GM12878 (cell line): ENCODE data around the gene DUS2. TPM values are rescaled to one million over a fixed set of nuclear protein-coding genes. Genes with fewer than 3 reads are reported as not detected.

Experiments
- ATAC-seq: fragments of 200-7000 bp; cut with Tn5 transposase; 3 replicates; pipeline ENCODE4 v1.9.1; 2020; ENCODE audit warnings: mild to moderate bottlenecking, moderate library complexity
- BruUV-seq: library from RNA; stranded (reverse); fragments of 400-500 nt; replicated peaks from 2 replicates; lab custom pipeline; 2021; lab: Mats Ljungman, UMichigan
- CTCF ChIA-PET: fragments of 300-600 bp; sonication (Branson Sonifier 250); formaldehyde crosslinking; extraction: SDS; loops from one replicate; lab custom pipeline; 2021; ENCODE audit warnings: inconsistent platforms; lab: Yijun Ruan, JAX
- POLR2A ChIA-PET: fragments of 350-600 bp; formaldehyde crosslinking; extraction: SDS; loops from one replicate; lab custom pipeline; 2021; ENCODE audit warnings: inconsistent platforms; lab: Charles Lee
- RAD21 ChIA-PET: fragments of 300-600 bp; sonication (Branson Sonifier 250); formaldehyde crosslinking; loops from one replicate; lab custom pipeline; 2023; ENCODE audit warnings: antibody characterized with exemption; ENCODE audit not compliant: unreplicated experiment; lab: Charles Lee
- SMC1A ChIA-PET: fragments of 300-600 bp; sonication (Branson Sonifier 250); formaldehyde crosslinking; loops from one replicate; lab custom pipeline; 2023; ENCODE audit not compliant: unreplicated experiment, uncharacterized antibody; lab: Charles Lee
- DNase-seq: peaks from one replicate; pipeline ENCODE4 v3.0.0-alpha.2; 2011; ENCODE audit warnings: low read depth, low spot score
- FAIRE-seq: peaks from 3 replicates; lab custom pipeline; 2011; peaks lifted over from hg19 to GRCh38; lab: Jason Lieb, UNC
- H2AFZ ChIP-seq: 2 replicates; pipeline ENCODE4 v1.6.0; 2011; ENCODE audit warnings: low read depth, low read length, control low read depth; ENCODE audit not compliant: control insufficient read depth
- H3K27ac ChIP-seq: 2 replicates; pipeline ENCODE4 v1.5.1; 2011; ENCODE audit warnings: control low read depth; ENCODE audit not compliant: control insufficient read depth, insufficient read depth
- H3K27me3 ChIP-seq, 2 experiments: replicated peaks in 1 of 2; 2 replicates each; pipeline versions ENCODE4 v1.6.0 to v1.6.1; 2011; ENCODE audit warnings: low read length in 1 of 2; ENCODE audit not compliant: control insufficient read depth in 2 of 2, insufficient read depth in 2 of 2
- H3K36me3 ChIP-seq, 2 experiments: 2 replicates each; pipeline ENCODE4 v1.5.1; 2011; ENCODE audit warnings: low read length in 1 of 2; ENCODE audit not compliant: control insufficient read depth in 2 of 2, insufficient read depth in 2 of 2
- H3K4me1 ChIP-seq: 2 replicates; pipeline ENCODE4 v1.6.1; 2011; ENCODE audit warnings: mild to moderate bottlenecking, low read length, moderate library complexity, mixed read lengths; ENCODE audit not compliant: control insufficient read depth, insufficient read depth
- H3K4me2 ChIP-seq: 2 replicates; pipeline ENCODE4 v1.6.0; 2011; ENCODE audit warnings: control low read depth; ENCODE audit not compliant: control insufficient read depth, insufficient read depth
- H3K4me3 ChIP-seq: fragments of 200-600 bp; sonication (generic); 2 replicates; pipeline ENCODE4 v1.5.1; 2016
- H3K79me2 ChIP-seq: 2 replicates; pipeline ENCODE4 v1.6.0; 2011; ENCODE audit warnings: low read length; ENCODE audit not compliant: control insufficient read depth, insufficient read depth
- H3K9ac ChIP-seq: 2 replicates; pipeline ENCODE4 v1.8.0; 2011; ENCODE audit warnings: low read length, control low read depth, mixed read lengths; ENCODE audit not compliant: control insufficient read depth, insufficient read depth
- H3K9me3 ChIP-seq: replicated peaks from 3 replicates; pipeline ENCODE4 v1.5.1; 2011; ENCODE audit warnings: mild to moderate bottlenecking, low read length; ENCODE audit not compliant: control insufficient read depth, insufficient read depth
- H4K20me1 ChIP-seq: 2 replicates; pipeline ENCODE4 v1.6.0; 2011; ENCODE audit not compliant: control insufficient read depth, insufficient read depth
- ATF3 ChIP-seq: IDR thresholded peaks from 2 replicates; pipeline ENCODE4 v1.6.1; 2011; ENCODE audit warnings: low read depth, mild to moderate bottlenecking, low read length, moderate library complexity, borderline replicate concordance; ENCODE audit errors: extremely low read depth
- BACH1 ChIP-seq: fragments of 450-650 bp; IDR thresholded peaks from 2 replicates; pipeline ENCODE4 v1.6.1; 2017; ENCODE audit warnings: mild to moderate bottlenecking, borderline replicate concordance
- BMI1 ChIP-seq: fragments of 450-650 bp; IDR thresholded peaks from 2 replicates; pipeline ENCODE4 v1.6.1; 2016; ENCODE audit warnings: mild to moderate bottlenecking, moderate library complexity, borderline replicate concordance
- EED ChIP-seq: sonication (generic); IDR thresholded peaks from 2 replicates; pipeline ENCODE4 v1.6.1; 2016; ENCODE audit warnings: antibody characterized with exemption, low read depth
- FOXK2 ChIP-seq: fragments of 450-650 bp; IDR thresholded peaks from 2 replicates; pipeline ENCODE4 v1.6.1; 2017; ENCODE audit warnings: mild to moderate bottlenecking, moderate library complexity
- GATAD2B ChIP-seq: fragments of 450-650 bp; conservative IDR thresholded peaks from 2 replicates; pipeline ENCODE4 v1.6.1; 2017; ENCODE audit warnings: low read depth, mild to moderate bottlenecking, moderate library complexity
- HCFC1 ChIP-seq: fragments of 150-350 bp; IDR thresholded peaks from 2 replicates; pipeline ENCODE4 v1.6.1; 2014; ENCODE audit warnings: low read length
- JUNB ChIP-seq: IDR thresholded peaks from 2 replicates; pipeline ENCODE4 v1.6.1; 2016; ENCODE audit warnings: antibody characterized with exemption, mild to moderate bottlenecking
- NKRF ChIP-seq: fragments of 450-650 bp; conservative IDR thresholded peaks from 2 replicates; pipeline ENCODE4 v1.6.1; 2017; ENCODE audit warnings: mild to moderate bottlenecking, moderate library complexity
- PAX5 ChIP-seq: IDR thresholded peaks from 2 replicates; pipeline ENCODE4 v1.6.1; 2011; ENCODE audit warnings: low read depth, low read length, borderline replicate concordance
- ZNF592 ChIP-seq: fragments of 450-650 bp; IDR thresholded peaks from 2 replicates; pipeline ENCODE4 v1.6.1; 2017; ENCODE audit warnings: mild to moderate bottlenecking, moderate library complexity
- WGBS: methylation state at CpG from one replicate; pipeline ENCODE4 v1.1.6; 2016; ENCODE audit warnings: low lambda C conversion rate; ENCODE audit not compliant: insufficient replicate concordance, insufficient coverage; ENCODE audit errors: missing lambda C conversion rate; 5-methylcytosine and 5-hydroxymethylcytosine counted together
- in situ Hi-C: fragments of 300-500 bp; cut with MboI; formaldehyde crosslinking; loops from 9 replicates; pipeline ENCODE4 v1.14.3; 2018; ENCODE audit warnings: mixed read lengths
- intact Hi-C: fragments of 100-400 bp; cut with micrococcal nuclease; formaldehyde crosslinking; loops from one replicate; pipeline ENCODE4 v1.14.2; 2022; ENCODE audit not compliant: unreplicated experiment
- polyA plus RNA-seq, 11 experiments: library from polyadenylated mRNA; depleted of rRNA in 4 of 11; unstranded in 6 of 11; stranded (reverse) in 5 of 11; fragments of >200 nt; fragmentation: Nextera tagmentation in 4 of 11; fragmentation: Illumina TruSeq in 1 of 11; extraction: Ambion mirVana in 4 of 11; extraction: Trizol in 1 of 11; gene quantifications; 1 replicate in 1 of 11; 2 replicates in 10 of 11; pipeline versions ENCODE4 v1.2.1 to v1.2.3, GENCODE V29; 2011 to 2016; ENCODE audit warnings: inconsistent platforms in 2 of 11, missing spikeins in 2 of 11, low read depth in 1 of 11
- total RNA-seq, 4 experiments: library from RNA; depleted of rRNA in 3 of 4; stranded (reverse); fragments of >200 nt in 3 of 4; fragmentation: Illumina TruSeq in 1 of 4; extraction: Trizol in 1 of 4; gene quantifications; 2 replicates each; pipeline versions ENCODE4 v1.2.1 to v1.2.3, GENCODE V29; 2013 to 2021

Gene DUS2
- total and polyA plus RNA-seq, 10 of the 15 experiments (the other 5 are each of a cell fraction or from before 2014, with no cell fraction given), result 4.8 to 32.3 (median 25.5) TPM

GRCh38 chr16:68085259-68086071, 62.4 kb downstream of the DUS2 start, which contains the start of gene NFATC3:
Gene NFATC3 (plus strand): TSS chr16:68085370. CDS start chr16:68085682, 312 bp downstream.
- no peak for DNase-seq
- ChIA-PET SMC1A (interaction anchor here (0.7 to 6.6 kb wide), 12 partner anchors 8 to 269 kb away, joined by 3 to 67 read pairs (median 6); partner anchors contain the start of gene PSMB10), POLR2A (interaction anchor here (0.6 to 6.1 kb wide), 13 partner anchors 12 to 597 kb away, joined by 3 to 135 read pairs (median 4); partner anchors contain the start of genes GFOD2, PSMB10, RANBP10 and TSNAXIP1), CTCF (interaction anchor here (0.7 to 8.8 kb wide), 13 partner anchors 8 to 242 kb away, joined by 3 to 109 read pairs (median 4); partner anchors contain the start of genes DDX28 and DUS2), RAD21 (interaction anchor here (0.6 to 5.3 kb wide), 14 partner anchors 8 to 239 kb away, joined by 3 to 105 read pairs (median 6); partner anchors contain the start of genes DDX28 and DUS2)
- FAIRE-seq, result peak; percentile 31
- H3K4me1 ChIP-seq, result peaks cover 18% of the 10 kb centered on the region
- H4K20me1 ChIP-seq, result no peaks in the 10 kb centered on the region
- H3K4me2 ChIP-seq, result peak within 1 kb of the TSS; percentile 87
- WGBS, result under 1% methylated on average over 93 of the region's 104 CpGs
- ATAC-seq, result peak; percentile 80
- no peaks in the 10 kb centered on the region for H3K9me3 ChIP-seq
- no TSS peak for BruUV-seq
- peak within 1 kb of the TSS; percentile 86 for H3K27ac ChIP-seq
- H3K4me3 ChIP-seq, result peak within 1 kb of the TSS; percentile 89
- in situ Hi-C loops (no loop called here), intact Hi-C loops (loop anchor here (5.0 kb wide), 1 partner anchor 42 kb away; no protein-coding TSS in a partner anchor)
- H3K9ac ChIP-seq, result peak within 1 kb of the TSS; percentile 90
- H2AFZ ChIP-seq, result peak within 1 kb of the TSS; percentile 83
- peaks cover 0 to 2% of the 10 kb centered on the region in 2 experiments; a peak in 1 of 4 replicates for H3K36me3 ChIP-seq
- H3K79me2 ChIP-seq, result peaks cover 47% of the 10 kb centered on the region
- no peaks in the 10 kb centered on the region for H3K27me3 ChIP-seq
- TF ChIP-seq ATF3, result no peak
- no peak for TF ChIP-seq JUNB
- TF ChIP-seq NKRF, result peak; percentile 92
- TF ChIP-seq ZNF592, result no peak
- no peak for TF ChIP-seq BMI1
- TF ChIP-seq HCFC1, result no peak
- peak; percentile 97 for TF ChIP-seq BACH1
- TF ChIP-seq EED, result 0 out of 2 replicates have a peak, but pooled peaks have one; percentile 18
- no peak for TF ChIP-seq PAX5
- peak; percentile 95 for TF ChIP-seq GATAD2B
- TF ChIP-seq FOXK2, result no peak
